Panc1 (cell line): ENCODE data around the gene GPR26. TPM values are rescaled to one million over a fixed set of nuclear protein-coding genes. Genes with fewer than 3 reads are reported as not detected.

Experiments used
- ATAC-seq: fragments of 200-7000 bp; cut with Tn5 transposase; 2 replicates; pipeline ENCODE4 v1.9.1; 2020; ENCODE audit warnings: mild to moderate bottlenecking, moderate library complexity
- BruUV-seq: library from RNA; stranded (reverse); fragments of 400-500 nt; replicated peaks from 2 replicates; lab custom pipeline; 2021; lab: Mats Ljungman, UMichigan
- CTCF ChIA-PET: fragments of 300-600 bp; sonication (Branson Sonifier 250); formaldehyde crosslinking; loops from one replicate; lab custom pipeline; 2022; ENCODE audit warnings: antibody characterized with exemption; lab: Charles Lee
- POLR2A ChIA-PET: fragments of 300-600 bp; sonication (Branson Sonifier 250); formaldehyde crosslinking; loops from one replicate; lab custom pipeline; 2022; ENCODE audit warnings: antibody characterized with exemption; lab: Charles Lee
- DNase-seq: peaks from one replicate; pipeline ENCODE4 v3.0.0-alpha.2; 2010; ENCODE audit warnings: low read depth, low spot score
- H3K27ac ChIP-seq: 2 replicates; pipeline ENCODE4 v1.5.1; 2011; ENCODE audit warnings: mild to moderate bottlenecking, low read length, inconsistent platforms
- H3K27me3 ChIP-seq: fragments of 200-500 bp; sonication (Bioruptor generic); 2 replicates; pipeline ENCODE4 v1.6.0; 2014; ENCODE audit warnings: low read length, inconsistent platforms; ENCODE audit not compliant: control insufficient read depth, insufficient read depth
- H3K36me3 ChIP-seq: fragments of 200-500 bp; sonication (Bioruptor generic); 2 replicates; pipeline ENCODE4 v1.5.1; 2014; ENCODE audit warnings: inconsistent platforms, mild to moderate bottlenecking, low read length, moderate library complexity; ENCODE audit not compliant: control insufficient read depth, insufficient read depth
- H3K4me1 ChIP-seq: 2 replicates; pipeline ENCODE4 v1.5.1; 2011; ENCODE audit warnings: inconsistent platforms, mild to moderate bottlenecking, low read length, moderate library complexity; ENCODE audit not compliant: control insufficient read depth, insufficient read depth
- H3K4me3 ChIP-seq, 2 experiments: 2 replicates each; pipeline ENCODE4 v1.5.1; 2011 to 2012; ENCODE audit warnings: low read depth in 2 of 2, low read length in 2 of 2, mild to moderate bottlenecking in 2 of 2, inconsistent platforms in 1 of 2, moderate library complexity in 1 of 2
- H3K9me3 ChIP-seq: fragments of 200-500 bp; sonication (Bioruptor generic); 2 replicates; pipeline ENCODE4 v1.5.1; 2014; ENCODE audit warnings: low read depth, mild to moderate bottlenecking, inconsistent platforms, low read length, moderate library complexity; ENCODE audit not compliant: control insufficient read depth, insufficient read depth
- CTCF ChIP-seq: fragments of 450-650 bp; IDR thresholded peaks from 2 replicates; pipeline ENCODE4 v1.5.1; 2017; ENCODE audit warnings: mild to moderate bottlenecking
- POLR2AphosphoS5 ChIP-seq: IDR thresholded peaks from 2 replicates; pipeline ENCODE4 v1.6.1; 2012; ENCODE audit warnings: mild to moderate bottlenecking, low read depth, low read length, moderate library complexity
- REST ChIP-seq, 2 experiments: IDR thresholded peaks; 2 replicates each; pipeline ENCODE4 v1.6.1; 2011 to 2012; ENCODE audit warnings: low read depth in 2 of 2, control low read depth in 1 of 2, low read length in 1 of 2, mild to moderate bottlenecking in 1 of 2, moderate library complexity in 1 of 2; ENCODE audit not compliant: insufficient read depth in 1 of 2
- SIN3A ChIP-seq: IDR thresholded peaks from 2 replicates; pipeline ENCODE4 v1.6.1; 2012; ENCODE audit warnings: low read depth, mild to moderate bottlenecking, low read length, moderate library complexity, borderline replicate concordance; ENCODE audit not compliant: insufficient read depth
- TCF7L2 ChIP-seq: IDR thresholded peaks from 2 replicates; pipeline ENCODE4 v1.6.1; 2011; ENCODE audit warnings: mild to moderate bottlenecking, low read depth, low read length, inconsistent platforms
- in situ Hi-C: cut with HindIII; loops from 2 replicates; pipeline ENCODE4 v1.10.0; 2016; ENCODE audit warnings: low sequenced_read_pairs, low pct_unique_long_range_greater_than_20kb
- intact Hi-C: fragments of 100-400 bp; cut with micrococcal nuclease; formaldehyde crosslinking; loops from one replicate; pipeline ENCODE4 v1.10.0; 2022; ENCODE audit not compliant: unreplicated experiment
- total RNA-seq: library from RNA; stranded (reverse); gene quantifications from one replicate; pipeline ENCODE4 v1.2.1, GENCODE V29; 2021; ENCODE audit not compliant: unreplicated experiment

Gene GPR26
- total RNA-seq, 1 experiment from 2014 or later = not detected

GRCh38 chr10:123726381-123726780 is 60.2 kb downstream of the GPR26 start:
- DNase-seq = no peak
- Histone ChIP-seq H3K4me1 (no peaks in the 10 kb centered on the region), H3K9me3 (no peaks in the 10 kb centered on the region; the same call in 1 of the 2 replicates), H3K27ac (no peak overlapping the region), H3K4me3 (no peak overlapping the region), H3K27me3 (peaks cover 5% of the 10 kb centered on the region), H3K36me3 (no peaks in the 10 kb centered on the region)
- ChIA-PET POLR2A (no interaction called here), CTCF (no interaction called here)
- BruUV-seq = no TSS peak
- in situ Hi-C loops (no loop called here), intact Hi-C loops (no loop called here)
- no peak for ATAC-seq
- TF ChIP-seq CTCF (no peak), POLR2AphosphoS5 (no peak), SIN3A (no peak), TCF7L2 (no peak), REST (IDR thresholded peaks at IDR 0.05; ENCODE audit: insufficient read depth in 1 of 2, low read depth in 2 of 2, low read length in 1 of 2) (no peak)

GRCh38 chr10:123726836-123727235 is 60.7 kb downstream of the GPR26 start:
- POLR2A ChIA-PET = no interaction called here
- no peaks in the 10 kb centered on the region for H3K4me1 ChIP-seq
- H3K9me3 ChIP-seq = no peaks in the 10 kb centered on the region; the same call in 1 of the 2 replicates
- H3K27me3 ChIP-seq = peaks cover 5% of the 10 kb centered on the region
- intact Hi-C loops (no loop called here), in situ Hi-C loops (no loop called here)
- H3K4me3 ChIP-seq = no peak overlapping the region
- H3K36me3 ChIP-seq = no peaks in the 10 kb centered on the region
- H3K27ac ChIP-seq = no peak overlapping the region
- DNase-seq (no peak), ATAC-seq (no peak)
- TF ChIP-seq SIN3A (no peak), TCF7L2 (no peak), POLR2AphosphoS5 (no peak), REST (IDR thresholded peaks at IDR 0.05; ENCODE audit: insufficient read depth in 1 of 2, low read depth in 2 of 2, low read length in 1 of 2) (no peak), CTCF (no peak)
- CTCF ChIA-PET = no interaction called here
- no TSS peak for BruUV-seq
